Right atrium auricular region (tissue), 2 donors: ENCODE data around the gene PPP1R14C. TPM values are rescaled to one million over a fixed set of nuclear protein-coding genes. Genes with fewer than 3 reads are reported as not detected.

Source experiments
- DNase-seq: peaks from one replicate; pipeline ENCODE4 v3.0.0-alpha.2; 2019; ENCODE audit warnings: low spot score
- H3K27ac ChIP-seq, 2 donors: fragments of 200-600 bp; sonication (generic); 1 replicate in 1 of 2; 2 replicates in 1 of 2; pipeline ENCODE4 v1.5.1; 2016 to 2019
- H3K27me3 ChIP-seq, 2 donors: fragments of 200-600 bp; sonication (generic); one replicate each; pipeline versions ENCODE4 v1.5.1 to v1.6.0; 2017 to 2019
- H3K36me3 ChIP-seq: fragments of 200-600 bp; sonication (generic); one replicate; pipeline ENCODE4 v1.5.1; 2016
- H3K4me1 ChIP-seq, 2 donors: fragments of 200-600 bp; sonication (generic); one replicate each; pipeline versions ENCODE4 v1.5.1 to v1.6.0; 2017 to 2019
- H3K4me3 ChIP-seq, 2 donors: fragments of 200-600 bp; sonication (generic); 1 replicate in 1 of 2; 2 replicates in 1 of 2; pipeline ENCODE4 v1.5.1; 2017 to 2019; ENCODE audit warnings: mild to moderate bottlenecking in 1 of 2, moderate library complexity in 1 of 2
- H3K9me3 ChIP-seq, 2 donors: fragments of 200-600 bp; sonication (generic); one replicate each; pipeline ENCODE4 v1.5.1; 2019
- CTCF ChIP-seq, 2 donors: fragments of 200-600 bp; sonication (generic); IDR thresholded peaks; one replicate each; pipeline ENCODE4 v1.5.1; 2019; ENCODE audit warnings: antibody characterized with exemption in 2 of 2
- total RNA-seq, 2 donors: library from RNA; depleted of rRNA; stranded (reverse); fragments of >200 nt; gene quantifications; one replicate each; pipeline ENCODE4 v1.1.0, GENCODE V29; 2016

PPP1R14C gene
- total RNA-seq, 2 donors from 2014 or later: 85.4 to 130 TPM

GRCh38 chr6:150200428-150201100 lies 57.7 kb downstream of the PPP1R14C start:
- no peak overlapping the region for H3K4me3 ChIP-seq
- no peaks in the 10 kb centered on the region for H3K27me3 ChIP-seq
- DNase-seq: peak; percentile 43
- no peaks in the 10 kb centered on the region for H3K9me3 ChIP-seq
- no peaks in the 10 kb centered on the region for H3K36me3 ChIP-seq
- no peak for TF ChIP-seq CTCF (IDR thresholded peaks at IDR 0.05)
- H3K27ac ChIP-seq: no peak overlapping the region
- H3K4me1 ChIP-seq: peaks cover 0 to 78% of the 10 kb centered on the region in 2 donors

DNA sequence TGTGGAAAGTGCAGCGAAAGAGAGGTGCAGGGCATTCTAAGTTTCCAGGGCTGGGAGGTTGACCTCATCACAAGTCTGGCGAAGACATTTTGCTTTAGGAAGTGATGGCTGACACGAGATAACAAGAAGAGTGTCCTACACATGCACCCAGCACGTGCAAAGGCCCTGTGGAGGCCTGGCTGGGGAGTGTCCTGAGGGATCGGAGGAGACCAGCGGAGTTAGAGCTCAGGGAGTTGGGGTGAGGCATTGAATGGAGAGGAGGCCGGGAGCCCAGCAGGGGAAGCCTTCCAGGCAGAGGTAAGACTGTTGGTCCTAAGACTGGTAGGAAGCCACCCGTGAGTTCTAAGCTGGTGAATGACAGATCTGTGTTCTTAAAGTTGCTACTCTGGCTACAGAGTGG lies 58.4 kb downstream of the PPP1R14C start:
- no peaks in the 10 kb centered on the region for H3K36me3 ChIP-seq
- no peak overlapping the region for H3K27ac ChIP-seq
- peaks cover 0 to 71% of the 10 kb centered on the region in 2 donors for H3K4me1 ChIP-seq
- DNase-seq: no peak
- no peak for TF ChIP-seq CTCF (IDR thresholded peaks at IDR 0.05)
- no peaks in the 10 kb centered on the region for H3K9me3 ChIP-seq
- H3K4me3 ChIP-seq: no peak overlapping the region
- no peaks in the 10 kb centered on the region for H3K27me3 ChIP-seq

GRCh38 chr6:150201772-150202329 lies 59.0 kb downstream of the PPP1R14C start:
- Histone ChIP-seq H3K4me3 (no peak overlapping the region), H3K36me3 (no peaks in the 10 kb centered on the region), H3K27ac (no peak overlapping the region), H3K4me1 (peaks cover 0 to 65% of the 10 kb centered on the region in 2 donors), H3K9me3 (no peaks in the 10 kb centered on the region), H3K27me3 (no peaks in the 10 kb centered on the region)
- no peak for DNase-seq
- TF ChIP-seq CTCF (IDR thresholded peaks at IDR 0.05): no peak

- Histone ChIP-seq H3K4me3 (no peak overlapping the region), H3K9me3 (no peaks in the 10 kb centered on the region), H3K4me1 (peaks cover 0 to 60% of the 10 kb centered on the region in 2 donors), H3K27me3 (no peaks in the 10 kb centered on the region), H3K27ac (no peak overlapping the region), H3K36me3 (no peaks in the 10 kb centered on the region)
- TF ChIP-seq CTCF (IDR thresholded peaks at IDR 0.05): no peak
- no peak for DNase-seq
Measured at GRCh38 chr6:150202404-150202803, 59.6 kb downstream of the PPP1R14C start.

GRCh38 chr6:150202934-150203333 lies 60.1 kb downstream of the PPP1R14C start:
- Histone ChIP-seq H3K9me3 (no peaks in the 10 kb centered on the region), H3K27ac (no peak overlapping the region), H3K27me3 (no peaks in the 10 kb centered on the region), H3K36me3 (no peaks in the 10 kb centered on the region), H3K4me3 (no peak overlapping the region), H3K4me1 (peaks cover 0 to 61% of the 10 kb centered on the region in 2 donors)
- no peak for DNase-seq
- TF ChIP-seq CTCF (IDR thresholded peaks at IDR 0.05): no peak
